Activated CD8-positive, alpha-beta memory T cell treated with anti-CD3 and anti-CD28 coated beads for 24 hours (primary cell): ENCODE measurements around the gene YBX2.
"Not testable (repeated sequence)": the region's sequence is repeated elsewhere in the genome, so short reads cannot be mapped to it uniquely, and the experiment has no call there.

Source experiments
- DNase-seq: peaks from one replicate; pipeline ENCODE4 v3.0.0-alpha.2; 2020

YBX2 gene

DNA sequence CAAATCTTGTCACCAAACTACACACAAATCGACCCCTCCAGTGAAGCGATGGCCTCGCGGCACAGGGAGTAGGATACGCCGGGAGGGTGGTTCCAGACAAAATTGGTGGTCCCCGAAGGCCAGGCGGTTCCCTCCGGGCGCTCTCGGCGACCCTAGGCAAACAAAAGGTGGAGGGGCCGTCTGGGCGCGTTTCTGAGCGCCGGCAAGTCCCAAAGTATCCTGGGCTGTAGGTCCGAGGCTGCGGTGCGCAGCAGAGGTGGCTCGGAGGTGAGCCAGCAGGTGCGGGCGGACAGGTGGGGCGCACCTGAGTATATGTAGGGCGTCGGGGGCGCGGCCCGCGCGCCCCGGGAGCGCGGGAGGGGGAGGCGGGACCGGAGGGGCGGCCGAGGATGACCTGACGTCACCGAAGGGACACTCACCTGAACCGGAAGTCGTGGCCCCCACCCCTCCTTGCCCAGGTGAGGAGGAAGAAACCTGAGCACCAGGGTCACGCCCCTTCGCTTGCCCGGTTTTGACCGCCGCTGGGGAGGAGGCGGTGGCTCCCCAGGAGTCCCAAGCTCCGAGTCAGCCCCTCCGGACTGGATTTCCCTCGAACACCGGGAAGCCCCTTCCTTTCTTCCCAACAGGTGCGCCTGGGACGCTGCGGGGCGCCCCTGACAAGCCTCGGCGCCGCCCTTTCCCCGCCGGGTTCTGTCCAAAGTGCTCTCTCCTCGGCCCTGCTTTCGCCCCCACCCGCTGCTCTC lies 32.1 kb downstream of the YBX2 start, which contains the start of gene CLDN7:
CLDN7 (minus strand) TSS at position 287 of the 743 bp plus-strand sequence. CDS start 435 bp downstream, outside the sequence.
- no peak for DNase-seq

DNA sequence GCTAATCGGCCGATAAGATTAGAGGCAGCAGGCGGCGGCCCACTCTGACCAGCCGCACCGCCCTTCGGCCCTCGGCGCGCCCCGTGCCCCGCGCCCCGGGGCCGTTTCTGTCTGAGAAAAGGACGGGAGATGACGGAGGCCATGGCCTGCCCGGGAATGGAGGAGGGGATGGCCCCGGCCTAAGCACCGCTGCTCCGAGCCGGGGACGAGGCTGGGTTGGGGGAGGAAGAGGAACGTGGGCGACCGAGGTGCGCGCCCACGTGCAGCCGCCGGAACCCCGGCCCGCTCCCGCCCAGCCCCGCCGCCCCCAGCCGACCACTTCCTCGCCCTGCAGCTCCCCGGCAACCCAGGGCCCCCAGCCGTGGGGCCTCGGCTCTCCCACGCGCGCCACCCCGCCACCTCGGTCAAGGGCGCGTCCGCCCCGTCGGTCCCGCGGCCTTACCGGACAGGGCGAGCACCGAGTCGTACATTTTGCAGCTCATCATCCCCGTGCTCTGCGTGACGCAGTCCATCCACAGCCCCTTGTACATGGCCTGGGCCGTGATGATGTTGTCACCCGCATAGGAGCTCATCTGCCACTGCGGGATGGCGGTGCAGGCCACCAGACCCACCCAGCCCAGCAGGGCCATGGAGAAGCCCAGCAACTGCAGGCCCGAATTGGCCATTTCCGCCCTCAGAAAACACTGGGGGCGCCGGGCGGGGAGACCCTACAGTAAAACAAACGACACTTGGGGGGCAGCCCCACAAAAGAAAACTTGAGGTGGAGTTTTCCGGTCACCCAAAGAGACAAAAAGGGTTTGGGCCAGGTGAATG lies 32.9 kb downstream of the YBX2 start:
- peak; percentile 80 for DNase-seq

DNA sequence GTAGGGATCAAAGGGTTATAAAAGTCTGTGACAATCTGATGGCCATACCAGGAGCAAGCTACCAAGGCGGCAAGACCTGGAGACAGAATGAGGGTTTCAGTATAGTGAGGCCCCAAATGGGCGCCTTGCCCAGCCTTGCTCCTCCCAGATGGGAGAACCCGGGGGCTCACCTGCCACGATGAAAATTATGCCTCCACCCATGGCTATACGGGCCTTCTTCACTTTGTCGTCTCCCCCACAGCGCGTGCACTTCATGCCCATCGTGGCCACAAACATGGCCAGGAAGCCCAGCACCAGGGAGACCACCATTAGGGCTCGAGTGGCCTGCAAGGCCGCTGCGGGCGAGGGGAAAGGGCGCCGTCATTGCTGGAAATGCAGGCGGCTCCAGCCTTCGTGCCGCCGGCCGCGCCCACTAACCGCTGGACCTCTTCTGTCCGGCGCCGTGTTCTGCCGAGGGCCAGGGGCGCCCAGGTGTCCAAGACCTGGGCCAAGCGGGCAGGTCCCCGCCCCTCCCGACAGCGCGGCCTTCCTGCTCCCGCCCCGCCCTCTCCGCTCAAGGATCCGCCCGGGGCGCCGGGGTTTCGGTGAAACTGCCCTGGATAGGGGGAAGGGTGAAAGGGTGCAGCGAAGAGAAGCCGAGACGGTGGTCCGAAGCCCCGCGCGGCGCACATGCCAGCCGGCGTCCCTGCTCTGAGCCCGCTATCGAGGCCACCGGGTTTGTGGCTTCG lies 33.6 kb downstream of the YBX2 start:
- no peak for DNase-seq

DNA sequence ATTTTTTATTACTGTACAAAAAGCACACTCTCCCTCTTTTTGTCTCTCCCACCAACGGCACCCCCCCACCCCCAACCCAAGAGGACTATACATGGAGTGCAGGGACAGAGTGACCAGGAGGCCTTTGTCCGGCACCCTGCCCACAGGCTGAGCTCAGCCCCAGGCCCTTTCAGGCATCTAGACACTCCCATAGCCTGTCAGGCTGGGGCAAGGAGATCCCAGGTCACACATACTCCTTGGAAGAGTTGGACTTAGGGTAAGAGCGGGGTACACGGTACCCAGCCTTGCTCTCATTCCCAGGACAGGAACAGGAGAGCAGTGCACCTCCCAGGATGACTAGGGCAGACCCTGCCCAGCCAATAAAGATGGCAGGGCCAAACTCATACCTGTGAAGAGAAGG lies 34.3 kb downstream of the YBX2 start:
- no peak for DNase-seq

DNA sequence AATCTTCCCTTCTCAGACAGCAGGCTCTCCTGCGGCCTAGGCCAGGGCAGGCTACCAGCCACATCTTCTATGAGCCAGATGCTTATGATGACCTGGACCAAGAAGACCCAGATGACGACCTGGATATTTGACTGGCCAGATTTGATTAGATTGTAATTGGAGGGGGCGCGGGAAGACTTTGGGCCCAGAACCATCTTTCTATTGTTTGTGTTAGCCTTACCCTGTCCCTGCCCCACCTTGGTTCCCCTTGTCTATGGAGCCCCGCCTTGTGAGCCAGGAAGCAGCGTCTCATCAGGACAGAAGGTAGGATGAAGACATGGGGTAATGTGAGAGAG lies 34.9 kb downstream of the YBX2 start:
- no peak for DNase-seq

DNA sequence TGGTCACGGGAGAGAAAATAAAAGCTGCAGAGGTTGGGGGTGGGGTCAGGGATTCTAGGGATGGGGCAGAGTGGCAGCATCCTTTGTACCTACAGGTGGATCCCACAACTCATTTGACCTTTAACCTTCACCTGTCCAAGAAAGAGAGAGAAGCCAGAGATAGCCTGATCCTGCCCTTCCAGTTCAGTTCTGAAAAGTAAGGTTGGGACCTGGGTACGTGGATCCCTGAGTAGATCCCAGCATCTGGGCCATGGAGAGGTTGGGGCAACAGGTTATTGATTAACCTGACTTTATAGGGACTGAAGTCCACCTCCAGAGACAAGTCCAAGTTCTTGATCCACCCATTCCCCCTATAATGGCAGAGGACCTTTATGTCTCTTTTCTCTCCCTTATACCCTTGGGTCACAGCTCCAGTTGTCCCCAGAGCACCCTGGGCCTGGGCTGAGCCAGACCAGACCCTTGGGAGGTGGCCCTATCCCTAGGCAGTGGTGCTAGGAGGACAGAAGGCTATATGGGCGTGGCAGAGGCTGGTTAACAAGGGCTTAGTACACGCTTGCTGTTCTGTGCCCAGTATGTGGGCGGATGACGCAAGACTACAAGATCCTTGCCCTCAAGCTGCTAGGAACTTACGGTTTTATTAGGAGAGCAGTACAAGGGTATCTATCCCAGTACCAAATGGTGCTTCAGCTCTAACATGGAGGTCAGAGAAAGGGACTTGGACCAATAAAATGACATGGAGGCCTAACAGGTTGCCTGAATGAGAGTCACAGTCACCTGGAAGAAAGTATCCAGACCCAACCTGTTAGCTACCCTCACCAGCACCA lies 35.5 kb downstream of the YBX2 start:
- DNase-seq: no peak

DNA sequence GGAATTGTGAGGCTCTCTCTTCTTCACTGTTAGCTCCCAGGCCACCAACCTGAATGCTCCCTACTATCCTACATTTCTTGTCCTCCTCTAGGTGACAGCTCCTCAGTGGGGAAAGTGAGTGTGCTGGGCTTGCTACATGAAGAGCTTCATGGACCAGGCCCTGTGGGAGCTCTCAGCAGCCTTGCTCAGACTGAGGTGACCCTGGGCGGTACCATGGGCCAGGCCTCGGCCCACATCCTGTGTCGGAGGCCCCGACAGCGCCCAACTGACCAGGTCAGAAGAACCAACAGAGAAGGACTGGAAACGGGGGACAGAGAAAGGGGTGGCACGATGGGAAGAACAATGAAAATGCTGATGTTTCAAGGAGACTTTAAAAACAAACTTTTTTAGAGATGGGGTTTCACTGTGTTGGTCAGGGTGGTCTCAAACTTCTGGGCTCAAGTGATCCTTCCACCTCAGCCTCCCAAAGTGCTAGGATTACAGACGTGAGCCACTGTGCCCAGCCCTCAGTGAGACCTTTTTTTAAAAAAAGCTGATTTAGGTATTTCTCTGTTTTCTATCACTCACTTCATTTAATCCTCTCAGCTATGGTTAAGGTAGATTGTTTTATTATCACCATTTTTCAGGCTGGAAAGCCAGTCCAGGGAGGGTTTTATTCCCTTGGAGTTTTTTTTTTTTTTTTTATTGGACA lies 37.5 kb downstream of the YBX2 start:
- no peak for DNase-seq

DNA sequence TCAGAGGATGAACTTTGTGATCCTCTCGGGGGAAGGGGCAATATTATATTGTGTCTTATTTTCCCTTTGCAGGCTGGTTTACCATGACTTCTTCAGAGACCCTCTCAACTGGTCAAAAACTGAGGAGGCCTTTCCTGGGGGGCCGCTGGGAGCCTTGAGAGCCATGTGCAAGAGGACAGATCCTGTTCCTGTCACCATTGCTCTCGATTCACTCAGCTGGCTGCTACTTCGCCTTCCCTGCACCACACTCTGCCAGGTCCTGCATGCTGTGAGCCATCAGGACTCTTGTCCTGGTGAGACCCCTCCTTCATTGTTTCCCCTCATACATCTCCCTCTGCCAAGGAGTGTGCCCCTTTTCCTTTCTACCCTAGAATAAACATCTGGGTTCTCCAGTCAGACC lies 39.9 kb downstream of the YBX2 start:
- DNase-seq: no peak

DNA sequence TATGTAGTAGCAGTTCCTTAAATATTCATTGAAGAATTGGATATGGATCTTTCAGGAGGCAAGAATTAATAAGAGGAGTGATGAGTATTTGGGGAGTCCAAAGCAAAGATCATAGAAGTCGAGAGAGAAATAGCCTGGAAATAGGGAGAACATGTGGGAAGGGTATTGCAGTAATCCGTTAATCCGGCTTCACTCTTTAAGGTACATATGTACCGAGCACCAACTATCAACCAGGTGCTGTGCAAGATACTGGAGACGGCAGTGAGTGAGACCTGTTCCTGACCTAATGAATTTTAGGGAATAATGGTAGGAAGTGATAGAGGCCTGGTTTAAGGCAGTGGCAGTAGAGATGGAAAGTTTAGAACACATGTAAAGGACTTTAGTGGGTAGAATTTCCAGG lies 41.4 kb downstream of the YBX2 start:
- DNase-seq: no peak

DNA sequence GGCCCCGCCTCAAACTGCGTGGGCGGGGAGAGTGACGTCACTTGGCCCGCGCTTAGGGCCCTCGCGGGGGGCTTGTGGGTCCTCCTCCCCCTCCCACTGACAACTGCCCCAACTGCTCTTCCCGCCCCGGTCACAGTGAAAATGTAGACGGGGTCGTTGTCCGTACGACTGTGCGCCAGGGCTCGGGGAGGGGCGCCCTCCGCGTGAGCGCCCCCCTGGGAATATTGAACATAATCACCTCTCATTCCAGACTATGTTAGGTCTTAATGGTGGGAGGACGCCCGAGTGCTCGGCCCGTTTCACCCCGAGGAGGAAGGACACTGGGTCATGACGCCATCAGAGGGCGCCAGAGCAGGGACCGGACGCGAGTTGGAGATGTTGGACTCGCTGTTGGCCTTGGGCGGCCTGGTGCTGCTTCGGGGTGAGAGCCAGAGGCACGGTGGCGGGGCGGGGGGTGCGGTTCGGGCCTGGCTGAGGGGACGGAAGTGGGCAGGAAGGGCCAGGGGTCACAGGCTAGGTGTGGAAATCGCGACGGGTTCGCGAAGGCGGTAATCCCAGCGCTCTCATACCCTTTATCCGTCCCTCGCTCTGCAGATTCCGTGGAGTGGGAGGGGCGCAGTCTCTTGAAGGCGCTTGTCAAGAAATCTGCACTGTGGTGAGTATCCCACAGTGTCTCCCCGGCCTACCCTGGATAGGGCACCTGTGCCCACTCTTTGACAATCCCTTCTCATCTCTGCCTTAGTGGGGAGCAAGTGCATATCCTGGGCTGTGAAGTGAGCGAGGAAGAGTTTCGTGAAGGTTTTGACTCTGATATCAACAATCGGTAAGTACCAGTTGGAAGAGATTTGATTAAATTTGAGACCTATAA lies 42.0 kb downstream of the YBX2 start, which contains the start of gene ELP5:
ELP5 (plus strand) TSS at position 40 of the 868 bp plus-strand sequence; CDS start at position 376, 336 bp downstream.
- no peak for DNase-seq

DNA sequence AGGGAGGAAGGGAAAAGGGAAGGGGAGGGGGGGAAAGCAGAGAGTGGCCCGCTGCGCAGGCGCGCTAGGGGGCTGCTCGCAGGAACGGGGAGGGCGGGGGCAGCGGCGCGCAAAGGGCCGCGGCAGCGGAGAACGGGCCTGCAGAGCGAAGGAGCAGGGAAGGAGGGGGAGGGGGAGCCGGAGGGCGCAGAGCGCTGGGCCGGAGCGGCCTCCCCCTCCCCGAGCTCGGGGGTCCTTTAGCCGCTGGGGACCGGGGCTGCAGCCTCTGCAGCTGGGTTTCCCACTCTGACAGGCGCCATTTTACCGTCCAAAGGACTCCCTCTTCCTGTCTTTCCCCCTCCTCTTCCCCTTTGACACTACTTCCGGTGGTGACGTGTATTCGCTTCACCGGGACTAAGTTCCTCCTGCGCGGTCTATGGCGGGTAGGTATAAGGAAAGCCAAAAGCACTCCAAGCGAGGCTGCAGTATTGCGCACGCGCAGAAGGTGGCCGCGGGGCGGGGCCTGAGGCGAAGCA lies 42.7 kb downstream of the YBX2 start, which contains the start of gene CTDNEP1:
CTDNEP1 (minus strand) TSS at position 74 of the 515 bp plus-strand sequence. CDS start 438 bp downstream, outside the sequence.
- DNase-seq: peak; percentile 100

DNA sequence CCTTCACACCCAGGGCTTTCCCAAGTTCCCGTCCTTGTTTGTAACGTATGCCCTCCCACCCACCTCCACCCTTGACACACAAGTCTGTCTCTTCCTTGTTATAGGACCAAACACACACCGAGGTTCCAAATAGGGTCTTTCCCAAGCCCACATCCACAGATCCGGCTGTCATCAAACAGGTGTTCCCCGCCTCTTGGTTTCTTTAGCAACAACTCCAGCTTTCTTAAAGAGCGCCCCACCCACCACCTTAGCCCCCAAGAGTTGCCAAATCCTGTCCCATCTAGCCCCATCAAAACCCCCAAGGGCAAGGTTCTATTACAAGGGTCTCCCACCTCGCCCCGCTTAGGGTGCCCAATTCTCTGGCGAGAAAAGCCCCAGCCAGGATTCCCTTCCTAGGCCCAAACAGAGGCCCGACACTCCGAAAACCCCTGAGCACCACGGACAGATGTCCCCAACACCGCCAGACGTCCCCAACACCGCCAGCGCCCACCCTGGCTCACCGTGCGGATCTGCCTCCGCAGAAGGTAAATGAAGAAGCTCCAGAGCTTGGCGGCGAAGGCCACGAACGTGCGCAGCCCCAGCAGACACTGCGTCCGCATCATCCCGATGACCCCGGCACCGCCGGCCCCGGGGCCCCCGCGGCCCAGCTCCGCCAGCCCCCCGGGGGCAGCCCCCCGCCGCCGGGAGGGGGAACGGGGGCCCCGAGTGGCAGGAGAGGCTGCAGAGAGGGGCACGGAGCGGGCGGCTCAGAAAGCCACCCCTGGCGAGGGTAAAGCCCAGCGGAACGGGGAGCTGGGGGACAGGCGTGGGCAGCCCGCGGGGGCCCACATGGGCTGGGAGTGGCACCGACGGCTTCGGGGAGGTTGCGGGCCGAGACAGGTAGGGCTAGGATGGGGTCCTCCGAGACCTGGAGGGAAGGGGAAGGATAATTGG lies 43.5 kb downstream of the YBX2 start:
- no peak for DNase-seq

DNA sequence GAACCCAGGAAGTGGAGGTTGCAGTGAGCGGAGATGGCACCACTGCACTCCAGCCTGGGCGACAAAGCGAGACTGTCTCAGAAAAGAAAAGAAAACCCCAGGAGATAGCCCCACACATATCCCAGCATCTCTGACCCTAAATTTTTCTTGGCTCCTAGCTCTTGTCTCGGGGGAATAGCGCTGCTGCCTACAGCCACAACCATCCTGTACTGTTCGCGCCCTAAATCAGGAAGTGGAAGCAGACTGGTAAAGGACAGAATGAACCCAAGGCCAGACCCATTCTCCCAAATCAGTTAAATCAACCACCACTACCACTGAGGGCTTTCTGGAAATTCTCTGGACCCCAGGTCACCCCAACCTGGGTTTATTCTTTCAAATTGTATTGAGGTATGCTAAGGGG lies 44.6 kb downstream of the YBX2 start:
- no peak for DNase-seq

DNA sequence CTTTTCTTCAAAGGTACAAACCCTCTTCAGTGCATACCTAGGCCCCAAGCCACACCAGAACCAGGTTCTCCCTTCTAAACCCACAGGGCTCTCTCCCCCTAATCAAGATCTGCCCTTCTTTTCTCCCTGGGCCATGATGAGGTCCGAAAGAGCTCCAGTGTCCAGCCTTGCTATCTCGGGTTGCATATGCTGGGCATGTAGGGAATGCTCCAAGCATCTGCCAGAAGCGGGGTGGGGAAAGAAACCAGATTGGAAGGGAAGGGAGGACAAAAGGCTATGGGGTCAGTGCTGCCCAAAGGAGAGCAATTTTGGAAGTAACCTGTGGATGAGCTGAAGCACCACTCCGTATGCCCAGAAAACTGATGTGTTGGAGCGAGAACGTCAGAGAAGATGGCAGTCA lies 45.2 kb downstream of the YBX2 start:
- DNase-seq: no peak

DNA sequence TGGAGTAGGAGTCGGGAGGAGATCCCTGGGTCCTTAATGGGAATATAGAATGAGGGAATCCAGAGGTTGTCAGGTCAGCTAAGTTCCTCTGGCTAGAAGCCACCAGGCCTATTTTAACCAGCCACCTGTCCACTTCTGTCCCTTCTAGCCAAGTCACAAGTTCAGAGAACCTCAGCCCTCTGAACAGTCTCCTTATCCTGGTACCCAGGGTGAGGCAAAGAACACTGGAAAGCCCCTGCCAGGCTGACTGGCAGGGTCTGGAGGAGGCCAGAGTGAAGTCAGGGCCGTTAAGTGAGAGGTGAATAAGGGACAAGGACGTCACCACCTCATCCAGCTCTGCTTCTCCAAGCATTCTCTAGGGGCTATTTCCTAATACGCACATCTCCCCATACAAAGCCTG lies 45.6 kb downstream of the YBX2 start:
- no peak for DNase-seq

DNA sequence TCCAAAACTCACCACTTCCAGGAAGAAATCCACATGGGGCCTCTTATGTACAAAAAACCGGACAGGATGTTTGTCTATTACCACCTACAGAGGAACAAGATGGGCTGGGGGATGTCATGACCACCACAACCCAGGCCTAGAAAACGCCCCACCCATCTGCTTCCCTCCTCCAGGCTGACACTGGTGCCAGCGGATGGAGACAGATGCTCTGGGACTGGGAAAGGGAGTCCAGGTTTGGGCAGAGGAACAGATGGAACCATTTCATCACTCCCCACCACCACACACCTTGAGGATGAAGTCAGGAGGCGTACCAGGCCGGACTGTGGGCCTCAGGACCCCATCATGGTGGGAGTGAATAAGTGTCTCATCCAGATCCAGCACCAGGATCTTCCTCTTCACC lies 47.7 kb downstream of the YBX2 start:
- DNase-seq: no peak

DNA sequence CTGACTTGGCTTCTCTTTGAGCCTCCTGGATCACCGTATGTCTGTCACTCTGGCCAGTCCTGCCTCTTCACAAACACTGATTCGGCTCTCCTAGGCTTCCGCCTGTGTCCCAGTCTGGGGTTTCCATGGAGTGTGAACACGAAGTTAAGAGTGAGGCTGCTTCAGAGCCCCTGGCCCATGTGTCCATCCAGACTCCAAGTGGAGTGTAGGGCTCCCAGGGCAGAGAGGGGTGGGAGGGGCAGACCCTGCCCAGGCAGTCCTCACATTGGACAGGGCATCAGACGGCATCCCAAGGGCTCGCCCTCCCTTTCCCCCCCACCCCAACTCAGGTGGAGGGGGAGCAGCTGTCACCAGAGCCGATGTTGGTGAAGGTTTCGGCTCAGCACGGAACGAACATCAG lies 50.6 kb downstream of the YBX2 start:
- DNase-seq: not testable (repeated sequence)

DNA sequence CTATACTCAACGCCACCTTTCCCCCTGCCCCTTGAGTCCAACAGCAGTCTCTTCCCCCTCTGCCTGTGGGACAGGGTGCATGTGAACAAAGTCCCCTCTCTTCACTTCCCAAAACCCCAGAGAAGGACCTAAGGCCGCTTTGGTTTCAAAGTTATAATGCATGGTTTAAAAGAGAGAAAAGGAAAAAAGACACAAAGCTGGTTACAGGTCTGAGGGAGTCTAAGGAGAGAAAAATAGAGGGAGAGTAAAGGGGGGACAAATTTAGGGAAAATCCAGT lies 51.0 kb downstream of the YBX2 start:
- no peak for DNase-seq

DNA sequence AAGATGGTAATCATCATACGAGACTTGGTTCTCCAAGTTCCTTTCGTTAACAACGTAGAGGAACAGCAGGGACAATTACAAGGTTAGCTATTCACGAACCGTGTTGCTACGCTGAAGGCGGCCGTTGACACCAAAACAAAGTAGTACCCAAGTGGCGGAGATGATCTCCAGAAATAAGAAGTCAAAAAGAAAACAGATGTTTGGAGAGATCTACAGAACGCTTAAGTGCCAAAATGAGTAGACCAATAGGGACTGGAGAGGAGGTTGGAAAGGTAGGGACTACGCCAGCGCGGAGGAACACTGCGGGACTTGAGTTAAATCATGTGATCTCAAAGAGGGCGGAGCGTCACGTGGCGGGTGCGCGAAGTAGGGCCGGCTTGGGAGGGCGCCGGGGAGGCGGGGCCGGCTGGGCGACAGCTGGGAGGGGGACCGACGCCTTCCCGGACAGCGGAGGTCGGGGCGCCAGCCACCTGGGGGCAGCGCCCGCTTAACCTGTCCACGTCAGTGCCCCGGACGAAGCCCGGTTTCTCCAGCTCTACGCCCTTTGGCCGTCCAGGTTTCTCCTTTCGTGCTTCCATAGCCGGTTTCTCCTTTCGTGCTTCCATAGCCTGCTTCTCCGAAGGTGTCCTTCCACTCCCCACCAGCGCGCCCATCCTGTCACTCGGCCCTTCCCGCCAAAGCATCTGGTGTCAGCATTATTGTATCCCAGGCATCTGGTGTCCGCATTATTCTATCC lies 51.6 kb downstream of the YBX2 start:
- peak; percentile 96 for DNase-seq
